ENCODE data around the gene MROH2A.

The MROH2A gene

DNA sequence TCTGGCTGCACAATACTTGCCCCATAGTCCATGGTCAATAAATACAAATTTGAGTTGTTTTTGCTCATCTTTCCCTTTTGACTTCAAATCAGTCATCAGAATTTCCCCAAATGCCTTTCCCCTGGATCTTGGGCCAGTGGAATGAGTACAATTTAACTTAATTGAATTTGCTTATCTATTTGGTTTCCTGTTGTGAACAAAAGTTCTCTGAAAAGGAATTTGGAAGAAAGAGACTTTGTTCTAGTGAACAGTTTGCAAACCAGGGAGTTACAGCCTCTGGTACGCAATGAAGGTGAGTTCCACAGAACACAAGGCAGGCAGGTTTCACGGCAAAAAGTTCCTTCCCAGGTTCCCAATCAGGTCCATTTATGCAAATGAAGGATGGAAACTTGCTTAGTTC lies 19.3 kb upstream of the MROH2A start:
- H3K4me3 ChIP-seq (ENCODE audit: low read depth, low read length), result no peak overlapping the region
- TF ChIP-seq, protein P1, sequence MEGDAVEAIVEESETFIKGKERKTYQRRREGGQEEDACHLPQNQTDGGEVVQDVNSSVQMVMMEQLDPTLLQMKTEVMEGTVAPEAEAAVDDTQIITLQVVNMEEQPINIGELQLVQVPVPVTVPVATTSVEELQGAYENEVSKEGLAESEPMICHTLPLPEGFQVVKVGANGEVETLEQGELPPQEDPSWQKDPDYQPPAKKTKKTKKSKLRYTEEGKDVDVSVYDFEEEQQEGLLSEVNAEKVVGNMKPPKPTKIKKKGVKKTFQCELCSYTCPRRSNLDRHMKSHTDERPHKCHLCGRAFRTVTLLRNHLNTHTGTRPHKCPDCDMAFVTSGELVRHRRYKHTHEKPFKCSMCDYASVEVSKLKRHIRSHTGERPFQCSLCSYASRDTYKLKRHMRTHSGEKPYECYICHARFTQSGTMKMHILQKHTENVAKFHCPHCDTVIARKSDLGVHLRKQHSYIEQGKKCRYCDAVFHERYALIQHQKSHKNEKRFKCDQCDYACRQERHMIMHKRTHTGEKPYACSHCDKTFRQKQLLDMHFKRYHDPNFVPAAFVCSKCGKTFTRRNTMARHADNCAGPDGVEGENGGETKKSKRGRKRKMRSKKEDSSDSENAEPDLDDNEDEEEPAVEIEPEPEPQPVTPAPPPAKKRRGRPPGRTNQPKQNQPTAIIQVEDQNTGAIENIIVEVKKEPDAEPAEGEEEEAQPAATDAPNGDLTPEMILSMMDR (IDR thresholded peaks at IDR 0.05; ENCODE audit: borderline replicate concordance, insufficient read depth, low read depth, low read length), result no peak

DNA sequence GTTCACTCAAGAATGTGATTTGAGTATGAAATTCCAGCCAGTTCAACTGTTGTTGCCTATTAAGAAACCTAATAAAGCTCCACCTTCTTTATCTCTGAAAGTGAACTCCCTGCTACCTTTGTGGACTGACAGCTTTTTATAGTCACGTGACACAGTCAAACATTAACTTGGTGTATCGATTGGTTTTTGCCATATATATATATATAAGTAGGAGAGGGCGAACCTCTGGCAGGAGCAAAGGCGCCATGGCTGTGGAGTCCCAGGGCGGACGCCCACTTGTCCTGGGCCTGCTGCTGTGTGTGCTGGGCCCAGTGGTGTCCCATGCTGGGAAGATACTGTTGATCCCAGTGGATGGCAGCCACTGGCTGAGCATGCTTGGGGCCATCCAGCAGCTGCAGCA lies 18.1 kb upstream of the MROH2A start, which contains the start of gene UGT1A1:
TSS of gene UGT1A1 (plus strand) at position 228 of the 400 bp plus-strand sequence. CDS start at position 246, 18 bp downstream.
- H3K4me3 ChIP-seq (ENCODE audit: low read depth, low read length), result no peak within 1 kb of the TSS
- TF ChIP-seq, protein P1 (IDR thresholded peaks at IDR 0.05; ENCODE audit: borderline replicate concordance, insufficient read depth, low read depth, low read length), result no peak

DNA sequence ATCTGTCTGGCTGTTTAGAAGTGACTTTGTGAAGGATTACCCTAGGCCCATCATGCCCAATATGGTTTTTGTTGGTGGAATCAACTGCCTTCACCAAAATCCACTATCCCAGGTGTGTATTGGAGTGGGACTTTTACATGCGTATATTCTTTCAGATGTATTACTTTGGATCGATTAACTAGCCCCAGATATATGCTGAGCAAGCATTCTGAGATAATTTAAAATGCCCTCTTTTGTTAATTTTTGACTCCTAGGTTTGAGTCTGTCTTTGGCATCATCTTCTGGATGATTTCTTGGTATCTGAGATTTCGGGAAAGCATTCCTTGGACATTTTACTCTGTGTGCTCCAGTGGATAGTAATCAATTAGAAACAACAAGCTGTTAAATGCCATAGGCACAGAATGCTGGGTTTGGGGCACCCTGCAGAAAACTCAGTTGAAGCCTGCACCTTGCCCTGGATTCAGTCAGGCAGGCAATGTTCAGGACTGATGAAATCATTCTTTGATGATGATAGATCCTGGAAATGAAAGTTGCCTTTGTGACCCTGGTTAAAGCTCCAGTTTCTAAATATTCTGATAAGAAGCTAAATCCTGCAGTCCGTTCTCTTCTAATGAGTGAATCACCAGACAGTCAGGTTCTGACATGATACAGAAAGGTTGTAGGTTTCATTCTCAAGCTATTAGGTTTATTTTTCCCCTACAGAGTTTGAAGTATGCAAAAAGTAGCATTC lies 16.9 kb upstream of the MROH2A start:
- TF ChIP-seq, protein P1 (IDR thresholded peaks at IDR 0.05; ENCODE audit: borderline replicate concordance, insufficient read depth, low read depth, low read length), result no peak

DNA sequence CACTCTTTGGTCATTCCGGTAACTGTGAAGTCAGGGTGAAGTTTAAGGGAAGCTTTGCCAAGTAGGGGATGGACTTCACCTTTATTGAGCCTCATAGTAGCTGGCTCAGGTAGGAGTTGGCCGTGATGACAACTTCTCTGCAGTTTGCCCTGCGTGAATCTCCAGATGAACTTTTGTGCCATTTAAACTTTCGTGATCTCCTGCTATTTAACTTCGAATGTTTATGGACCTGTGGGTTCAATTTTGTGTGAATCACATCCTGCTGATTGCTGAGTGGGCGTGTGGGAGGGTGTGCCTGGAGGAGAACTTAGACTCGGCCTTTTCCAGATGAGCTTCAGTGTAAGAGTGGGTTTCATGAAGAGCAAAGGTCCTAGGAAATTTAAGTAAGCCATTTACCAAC lies 13.9 kb upstream of the MROH2A start:
- TF ChIP-seq, protein P1 (IDR thresholded peaks at IDR 0.05; ENCODE audit: borderline replicate concordance, insufficient read depth, low read depth, low read length), result no peak
- no peak overlapping the region for H3K4me3 ChIP-seq (ENCODE audit: low read depth, low read length)

More for the DNA sequence above, 16.9 kb upstream of the MROH2A start:
- H3K4me3 ChIP-seq (ENCODE audit: low read depth, low read length), result no peak overlapping the region

DNA sequence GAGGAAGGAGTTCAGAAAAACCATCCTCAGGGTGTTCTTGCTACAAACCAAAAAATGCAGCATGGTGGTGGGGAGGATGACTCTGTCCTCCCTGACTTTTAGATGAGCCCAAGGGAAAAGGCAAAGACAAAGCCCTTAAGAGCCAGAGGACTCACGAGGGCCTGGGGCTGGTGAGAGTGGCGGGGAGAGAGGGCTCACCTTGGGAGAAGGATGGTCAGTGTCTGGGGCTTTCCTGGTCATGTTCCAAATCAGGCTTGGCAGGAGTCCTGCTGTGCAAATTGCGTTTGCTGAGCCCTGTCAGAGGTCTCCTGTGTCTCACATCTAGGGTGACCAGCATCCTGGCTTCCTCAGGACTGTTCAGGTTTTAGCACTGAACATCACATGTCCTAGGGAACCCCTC lies 13.4 kb upstream of the MROH2A start:
- no peak overlapping the region for H3K4me3 ChIP-seq (ENCODE audit: low read depth, low read length)
- TF ChIP-seq, protein P1 (IDR thresholded peaks at IDR 0.05; ENCODE audit: borderline replicate concordance, insufficient read depth, low read depth, low read length), result no peak

DNA sequence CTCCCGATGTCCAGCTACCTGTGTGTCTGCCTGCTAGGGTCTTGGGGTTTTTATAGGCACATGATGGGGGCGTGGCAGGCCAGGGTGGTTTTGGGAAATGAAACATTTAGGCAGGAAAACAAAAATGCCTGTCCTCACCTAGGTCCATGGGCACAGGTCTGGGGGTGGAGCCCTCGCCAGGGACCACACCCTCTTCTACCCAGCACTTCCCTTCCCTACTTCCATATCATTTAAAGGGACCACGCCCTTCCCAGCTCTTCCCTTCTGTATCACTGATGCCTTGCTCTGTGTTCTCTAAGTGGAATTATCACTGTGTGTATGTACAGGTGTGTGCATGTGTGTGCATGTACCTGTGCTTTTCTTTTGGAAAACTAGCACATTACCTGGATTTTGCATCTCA lies 11.7 kb upstream of the MROH2A start:
- TF ChIP-seq, protein P1 (IDR thresholded peaks at IDR 0.05; ENCODE audit: borderline replicate concordance, insufficient read depth, low read depth, low read length), result no peak
- no peak overlapping the region for H3K4me3 ChIP-seq (ENCODE audit: low read depth, low read length)

DNA sequence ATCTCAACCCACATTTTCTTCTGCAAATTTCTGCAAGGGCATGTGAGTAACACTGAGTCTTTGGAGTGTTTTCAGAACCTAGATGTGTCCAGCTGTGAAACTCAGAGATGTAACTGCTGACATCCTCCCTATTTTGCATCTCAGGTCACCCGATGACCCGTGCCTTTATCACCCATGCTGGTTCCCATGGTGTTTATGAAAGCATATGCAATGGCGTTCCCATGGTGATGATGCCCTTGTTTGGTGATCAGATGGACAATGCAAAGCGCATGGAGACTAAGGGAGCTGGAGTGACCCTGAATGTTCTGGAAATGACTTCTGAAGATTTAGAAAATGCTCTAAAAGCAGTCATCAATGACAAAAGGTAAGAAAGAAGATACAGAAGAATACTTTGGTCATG lies 10.1 kb upstream of the MROH2A start:
- no peak overlapping the region for H3K4me3 ChIP-seq (ENCODE audit: low read depth, low read length)
- TF ChIP-seq, protein P1 (IDR thresholded peaks at IDR 0.05; ENCODE audit: borderline replicate concordance, insufficient read depth, low read depth, low read length), result no peak
